GM20000 (cell line): ENCODE data around the gene SBF2.

Source experiments
- DNase-seq: peaks from one replicate; pipeline ENCODE4 v3.0.0; 2012; ENCODE audit warnings: low spot score
- TF ChIP-seq, protein P1 (sequence below): IDR thresholded peaks from 2 replicates; pipeline ENCODE4 v1.5.1; 2012; ENCODE audit warnings: mild to moderate bottlenecking, control low read depth; ENCODE audit errors: extremely low read depth, missing control alignments

The SBF2 gene

DNA sequence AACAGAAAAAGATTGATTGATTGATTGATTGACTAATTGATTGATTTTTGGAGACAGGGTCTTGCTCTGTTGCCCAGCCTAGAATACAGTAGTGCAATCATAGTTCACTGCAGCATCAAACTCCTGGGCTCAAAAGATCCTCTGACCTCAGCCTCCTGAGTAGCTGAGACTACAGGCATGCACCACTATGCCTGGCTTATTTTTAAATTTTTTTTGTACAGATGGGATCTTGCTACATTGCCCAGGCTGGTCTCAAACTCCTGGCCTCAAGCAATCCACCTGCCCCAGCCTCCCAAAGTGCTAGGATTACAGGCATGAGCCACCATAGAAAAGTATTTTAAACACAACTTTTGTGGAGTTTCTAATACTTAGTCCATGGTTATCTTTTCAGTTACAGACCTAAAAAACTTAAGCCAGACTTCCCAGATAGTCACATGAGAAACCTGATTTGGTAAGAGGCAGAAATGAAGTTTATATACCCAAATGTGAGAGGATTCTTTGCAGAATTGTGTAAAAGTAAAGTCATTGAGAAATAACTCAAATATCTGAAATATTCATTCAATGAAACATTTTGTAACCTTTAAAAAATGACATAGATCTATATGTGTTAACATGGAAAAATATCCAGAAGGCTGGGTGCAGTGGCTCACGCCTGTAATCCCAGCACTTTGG lies 443.7 kb downstream of the SBF2 start:
- DNase-seq = no peak
- TF ChIP-seq, protein P1, sequence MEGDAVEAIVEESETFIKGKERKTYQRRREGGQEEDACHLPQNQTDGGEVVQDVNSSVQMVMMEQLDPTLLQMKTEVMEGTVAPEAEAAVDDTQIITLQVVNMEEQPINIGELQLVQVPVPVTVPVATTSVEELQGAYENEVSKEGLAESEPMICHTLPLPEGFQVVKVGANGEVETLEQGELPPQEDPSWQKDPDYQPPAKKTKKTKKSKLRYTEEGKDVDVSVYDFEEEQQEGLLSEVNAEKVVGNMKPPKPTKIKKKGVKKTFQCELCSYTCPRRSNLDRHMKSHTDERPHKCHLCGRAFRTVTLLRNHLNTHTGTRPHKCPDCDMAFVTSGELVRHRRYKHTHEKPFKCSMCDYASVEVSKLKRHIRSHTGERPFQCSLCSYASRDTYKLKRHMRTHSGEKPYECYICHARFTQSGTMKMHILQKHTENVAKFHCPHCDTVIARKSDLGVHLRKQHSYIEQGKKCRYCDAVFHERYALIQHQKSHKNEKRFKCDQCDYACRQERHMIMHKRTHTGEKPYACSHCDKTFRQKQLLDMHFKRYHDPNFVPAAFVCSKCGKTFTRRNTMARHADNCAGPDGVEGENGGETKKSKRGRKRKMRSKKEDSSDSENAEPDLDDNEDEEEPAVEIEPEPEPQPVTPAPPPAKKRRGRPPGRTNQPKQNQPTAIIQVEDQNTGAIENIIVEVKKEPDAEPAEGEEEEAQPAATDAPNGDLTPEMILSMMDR = no peak

DNA sequence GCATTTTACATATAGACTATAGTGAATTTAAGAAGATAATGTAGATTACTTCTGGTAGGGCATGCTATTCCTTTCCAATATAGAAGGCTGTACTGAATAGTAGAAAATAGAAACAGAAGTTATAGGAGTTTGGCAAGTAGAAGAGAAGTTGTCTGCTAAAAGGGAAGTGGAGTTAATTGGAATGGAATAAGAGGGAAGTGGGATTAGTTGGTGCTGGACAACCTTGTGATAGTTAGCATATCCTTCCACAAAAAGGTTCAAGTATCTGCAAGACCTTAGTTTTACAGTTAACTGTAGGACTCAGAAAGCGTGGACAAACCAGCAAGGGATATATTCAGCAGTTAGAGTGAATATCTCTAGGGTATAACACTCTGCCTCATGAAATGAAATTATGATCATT lies 444.6 kb downstream of the SBF2 start:
- TF ChIP-seq, protein P1 = no peak
- DNase-seq = no peak

DNA sequence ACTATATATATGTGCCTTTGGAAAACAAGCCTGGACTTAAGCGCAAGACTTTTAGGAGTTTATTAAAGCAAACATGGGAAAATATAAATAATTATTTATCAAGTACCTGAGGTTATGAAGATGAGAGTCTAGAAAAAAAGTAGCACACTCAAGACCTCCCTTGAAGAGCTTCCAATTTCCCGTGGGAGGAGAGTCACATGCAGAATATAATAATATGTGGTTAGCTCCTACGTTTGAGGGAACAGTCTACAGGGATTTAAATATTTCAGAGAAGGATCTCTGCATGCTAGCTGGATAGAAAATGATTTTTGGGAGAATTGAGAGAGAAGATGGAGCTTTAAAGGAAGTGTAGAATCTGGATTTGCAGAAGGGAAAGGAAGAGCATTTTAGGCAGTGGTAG lies 446.4 kb downstream of the SBF2 start:
- no peak for DNase-seq
- TF ChIP-seq, protein P1 = no peak

DNA sequence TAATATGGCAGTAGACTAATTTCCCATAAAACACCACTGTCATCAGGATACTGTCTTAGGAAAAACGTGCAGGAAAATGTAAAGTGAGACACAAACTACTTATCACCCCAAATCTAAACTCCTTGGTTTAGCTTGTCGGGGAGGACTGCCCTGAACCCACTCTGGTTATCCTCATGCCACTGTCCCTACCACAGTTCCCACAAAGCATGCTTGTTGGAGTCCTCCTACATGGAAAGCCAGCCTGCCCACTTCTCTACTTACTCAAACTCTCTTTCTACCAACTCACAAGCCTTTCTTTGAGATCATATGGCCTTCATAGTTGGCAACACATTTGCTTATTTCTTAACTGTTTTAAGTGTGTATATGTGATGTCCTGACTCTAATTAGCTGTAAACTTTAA lies 451.1 kb downstream of the SBF2 start:
- TF ChIP-seq, protein P1 = no peak
- no peak for DNase-seq

DNA sequence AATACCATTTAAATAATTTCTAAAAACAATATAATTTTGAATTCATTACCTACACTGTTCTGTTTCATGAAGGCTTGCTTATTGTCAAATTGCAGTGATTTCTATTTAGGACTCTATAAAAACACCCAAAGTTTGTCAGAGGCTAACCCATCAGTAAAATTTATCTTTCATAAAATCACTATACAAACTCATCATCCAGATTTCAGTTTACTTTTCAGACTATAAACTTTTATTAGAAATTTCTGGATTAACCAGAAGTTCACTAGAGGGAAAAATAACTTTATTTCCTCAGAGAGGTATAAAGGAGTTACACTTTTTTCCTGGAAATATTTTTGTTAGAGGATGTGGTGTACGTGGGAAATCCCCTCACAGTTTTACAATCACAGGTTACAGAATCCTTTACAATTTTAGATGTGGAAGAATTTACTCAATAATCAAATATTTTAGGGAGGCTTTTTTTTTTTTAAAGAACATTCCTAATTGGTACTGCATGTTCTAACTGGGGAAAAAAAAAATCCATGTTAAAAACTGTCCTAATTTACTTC lies 453.5 kb downstream of the SBF2 start:
- no peak for DNase-seq
- TF ChIP-seq, protein P1 = no peak

DNA sequence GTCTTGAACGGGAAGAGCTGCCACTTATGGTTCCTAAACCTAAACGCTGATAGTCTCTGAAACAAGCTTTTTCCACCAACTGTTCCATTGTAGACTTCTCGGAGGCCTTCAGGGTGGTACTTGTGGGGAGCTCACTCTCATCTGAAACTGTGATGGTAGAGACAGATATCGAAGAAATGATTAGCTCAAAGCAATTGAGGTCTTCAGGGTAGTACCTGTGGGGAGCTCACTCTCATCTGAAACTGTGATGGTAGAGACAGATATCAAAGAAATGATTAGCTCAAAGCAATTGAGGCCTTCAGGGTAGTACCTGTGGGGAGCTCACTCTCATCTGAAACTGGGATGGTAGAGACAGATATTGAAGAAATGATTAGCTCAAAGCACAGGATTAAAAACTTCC lies 454.5 kb downstream of the SBF2 start:
- TF ChIP-seq, protein P1 = no peak
- DNase-seq = no peak

DNA sequence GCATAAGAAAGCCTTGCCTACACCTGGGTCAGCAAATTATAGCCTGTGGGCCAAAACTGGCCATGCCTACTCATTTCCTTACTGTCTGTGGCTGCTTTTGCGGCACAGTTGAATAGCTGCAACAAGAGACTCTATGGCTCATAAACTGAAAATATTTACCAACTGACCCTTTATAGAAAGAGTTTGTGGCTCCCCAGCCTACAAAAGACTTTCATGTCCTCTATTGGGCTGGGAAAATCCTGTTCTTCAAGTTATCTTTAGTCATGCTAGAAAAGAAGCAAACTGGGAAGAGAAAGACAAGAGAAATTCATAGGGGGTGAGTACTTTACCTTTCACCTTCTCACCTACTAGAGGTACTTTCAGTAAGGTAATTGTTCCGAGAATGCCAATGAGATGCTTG lies 455.1 kb downstream of the SBF2 start:
- TF ChIP-seq, protein P1 = no peak
- DNase-seq = peak; percentile 18
